Measurements from ENCODE around the gene GIT1.

DNA sequence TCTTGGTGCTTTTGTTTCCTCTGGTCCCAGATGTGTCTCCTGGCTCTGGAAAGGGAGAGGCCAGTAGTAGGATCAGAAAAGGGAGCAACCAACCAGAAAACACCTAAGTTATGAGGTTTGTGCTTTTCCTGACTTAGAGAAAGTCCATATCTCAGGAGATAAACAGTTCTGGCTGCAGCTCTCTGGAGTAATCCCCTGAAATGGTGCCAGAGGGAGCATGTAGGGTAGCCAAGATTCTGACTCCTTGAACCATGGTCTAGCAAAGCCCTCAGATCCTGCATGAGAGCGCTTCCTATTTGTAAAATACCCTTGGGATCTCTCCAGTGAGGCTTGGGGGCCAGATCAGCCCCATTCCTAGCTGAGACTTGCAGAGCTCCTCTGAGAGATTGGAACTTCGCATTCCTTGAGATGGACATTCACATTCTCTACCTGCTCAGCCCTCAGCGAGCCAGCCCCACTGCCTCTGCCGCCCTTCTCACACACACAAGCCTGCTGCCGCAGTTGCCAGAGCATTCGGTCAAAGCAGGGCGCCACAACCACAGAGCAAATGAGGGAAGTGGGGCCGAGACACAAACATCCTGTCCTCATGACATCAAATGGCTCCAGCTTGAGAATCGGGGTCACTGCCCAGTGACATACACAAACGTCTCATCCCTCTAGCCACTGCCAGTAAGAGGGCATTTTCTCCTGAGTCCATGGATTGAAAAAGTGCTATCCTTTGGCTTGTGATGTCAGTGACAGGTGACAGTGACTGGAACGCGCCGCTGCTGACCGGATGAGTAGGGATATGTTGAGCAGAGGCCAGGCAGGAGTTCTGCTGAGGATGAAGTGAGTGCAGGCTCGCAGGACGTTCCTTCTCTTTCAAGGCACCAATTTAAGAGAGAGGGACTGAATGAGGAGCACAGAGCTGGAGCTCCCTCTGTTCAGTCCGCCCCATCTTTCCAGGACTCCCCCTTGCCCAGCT lies 27.6 kb downstream of the GIT1 start:
- TF ChIP-seq, protein P1, sequence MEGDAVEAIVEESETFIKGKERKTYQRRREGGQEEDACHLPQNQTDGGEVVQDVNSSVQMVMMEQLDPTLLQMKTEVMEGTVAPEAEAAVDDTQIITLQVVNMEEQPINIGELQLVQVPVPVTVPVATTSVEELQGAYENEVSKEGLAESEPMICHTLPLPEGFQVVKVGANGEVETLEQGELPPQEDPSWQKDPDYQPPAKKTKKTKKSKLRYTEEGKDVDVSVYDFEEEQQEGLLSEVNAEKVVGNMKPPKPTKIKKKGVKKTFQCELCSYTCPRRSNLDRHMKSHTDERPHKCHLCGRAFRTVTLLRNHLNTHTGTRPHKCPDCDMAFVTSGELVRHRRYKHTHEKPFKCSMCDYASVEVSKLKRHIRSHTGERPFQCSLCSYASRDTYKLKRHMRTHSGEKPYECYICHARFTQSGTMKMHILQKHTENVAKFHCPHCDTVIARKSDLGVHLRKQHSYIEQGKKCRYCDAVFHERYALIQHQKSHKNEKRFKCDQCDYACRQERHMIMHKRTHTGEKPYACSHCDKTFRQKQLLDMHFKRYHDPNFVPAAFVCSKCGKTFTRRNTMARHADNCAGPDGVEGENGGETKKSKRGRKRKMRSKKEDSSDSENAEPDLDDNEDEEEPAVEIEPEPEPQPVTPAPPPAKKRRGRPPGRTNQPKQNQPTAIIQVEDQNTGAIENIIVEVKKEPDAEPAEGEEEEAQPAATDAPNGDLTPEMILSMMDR (IDR thresholded peaks at IDR 0.05), result no peak
- no peak for TF ChIP-seq POLR2A (IDR thresholded peaks at IDR 0.05)

All from heart left ventricle (tissue), 13 donors.